ENCODE data around the gene PDGFB.

Gene PDGFB

GRCh38 chr22:39254789-39255298, 10.1 kb upstream of the PDGFB start:
- DNase-seq (ENCODE audit: low read depth, low spot score): peak; percentile 79

- DNase-seq (ENCODE audit: low read depth, low spot score): peak; percentile 33
Observed at GRCh38 chr22:39254122-39254521, 9.3 kb upstream of the PDGFB start.

- peak; percentile 93 for DNase-seq (ENCODE audit: low read depth, low spot score)
Observed at GRCh38 chr22:39253435-39254070, 8.8 kb upstream of the PDGFB start.

- peak; percentile 25 for DNase-seq (ENCODE audit: low read depth, low spot score)
Observed at GRCh38 chr22:39252461-39253434, 8.0 kb upstream of the PDGFB start.

- peak; percentile 52 for DNase-seq (ENCODE audit: low read depth, low spot score)
Observed at GRCh38 chr22:39251762-39252460, 7.1 kb upstream of the PDGFB start.

GRCh38 chr22:39250838-39251237, 6.1 kb upstream of the PDGFB start:
- no peak for DNase-seq (ENCODE audit: low read depth, low spot score)

GRCh38 chr22:39250131-39250530, 5.3 kb upstream of the PDGFB start:
- DNase-seq (ENCODE audit: low read depth, low spot score): no peak

GRCh38 chr22:39249086-39249704, 4.4 kb upstream of the PDGFB start:
- no peak for DNase-seq (ENCODE audit: low read depth, low spot score)

- DNase-seq (ENCODE audit: low read depth, low spot score): peak; percentile 28
Observed at GRCh38 chr22:39248254-39248653, 3.5 kb upstream of the PDGFB start.

- DNase-seq (ENCODE audit: low read depth, low spot score): no peak
Observed at GRCh38 chr22:39247361-39247760, 2.6 kb upstream of the PDGFB start.

GRCh38 chr22:39246690-39247332, 2.0 kb upstream of the PDGFB start:
- no peak for DNase-seq (ENCODE audit: low read depth, low spot score)

- DNase-seq (ENCODE audit: low read depth, low spot score): no peak
Observed at GRCh38 chr22:39246217-39246616, 1.4 kb upstream of the PDGFB start.

GRCh38 chr22:39245130-39246039, 603 bp upstream of the PDGFB start:
- DNase-seq (ENCODE audit: low read depth, low spot score): no peak

- DNase-seq (ENCODE audit: low read depth, low spot score): no peak
Observed at GRCh38 chr22:39244136-39244495, 666 bp downstream of the PDGFB start.

GRCh38 chr22:39243439-39244135, 1.2 kb downstream of the PDGFB start:
- DNase-seq (ENCODE audit: low read depth, low spot score): peak; percentile 48

GRCh38 chr22:39242595-39243438, 2.0 kb downstream of the PDGFB start:
- peak; percentile 44 for DNase-seq (ENCODE audit: low read depth, low spot score)

GRCh38 chr22:39241794-39242594, 2.8 kb downstream of the PDGFB start:
- DNase-seq (ENCODE audit: low read depth, low spot score): peak; percentile 28

Measured in astrocyte of the hippocampus (primary cell).